ENCODE data around the gene ZSCAN12. TPM values are rescaled to one million over a fixed set of nuclear protein-coding genes. Genes with fewer than 3 reads are reported as not detected.

ZSCAN12 gene
- polyA plus RNA-seq, 1 donor (not counting 4 experiments of a cell fraction or from before 2014, with no cell fraction given), result 4.0 TPM

DNA sequence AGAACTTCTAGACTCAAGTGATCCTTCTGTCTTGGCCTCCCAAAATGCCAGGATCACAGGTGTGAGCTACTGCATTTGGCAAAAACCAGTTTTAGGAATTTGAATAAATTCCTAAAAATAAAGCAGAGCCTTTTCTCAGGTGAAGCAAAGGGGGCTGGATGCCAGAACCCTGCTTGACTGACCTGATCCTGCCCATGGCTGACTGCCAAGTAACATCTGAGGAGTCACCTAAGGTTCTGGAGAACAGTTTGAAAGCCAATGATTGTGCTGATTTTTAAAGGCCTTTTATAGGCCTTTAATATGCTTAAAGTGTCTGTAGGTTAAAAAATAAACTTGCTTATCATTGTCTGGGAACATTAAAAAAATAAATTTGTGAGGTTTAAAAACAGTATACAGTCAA lies 14.1 kb upstream of the ZSCAN12 start:
- Histone ChIP-seq H3K4me2 (ENCODE audit: control insufficient read depth, extremely low read depth, insufficient read depth, low read depth, low read length) (no peak overlapping the region), H3K9me3 (ENCODE audit: control insufficient read depth, low read depth, low read length) (no peaks in the 10 kb centered on the region), H3K4me1 (ENCODE audit: control insufficient read depth, extremely low read depth, insufficient read depth, low read length) (no peaks in the 10 kb centered on the region), H3K4me3 (ENCODE audit: control insufficient read depth in 2 of 3, extremely low read depth in 1 of 3, insufficient read depth in 2 of 3, low read depth in 1 of 3, low read length in 3 of 3) (no peak overlapping the region), H3K27ac (ENCODE audit: control insufficient read depth, insufficient read depth, low read length) (no peak overlapping the region), H3K9me1 (ENCODE audit: control insufficient read depth, extremely low read depth, insufficient read depth, low read length) (no peaks in the 10 kb centered on the region), H3K9ac (ENCODE audit: control insufficient read depth, extremely low read depth, insufficient read depth, low read length) (no peak overlapping the region), H2AFZ (ENCODE audit: control insufficient read depth, low read length) (no peak overlapping the region), H3K27me3 (ENCODE audit: control insufficient read depth, extremely low read depth, insufficient read depth, low read length) (no peaks in the 10 kb centered on the region), H4K20me1 (ENCODE audit: control insufficient read depth, extremely low read depth, insufficient read depth, low read length) (no peaks in the 10 kb centered on the region), H3K36me3 (ENCODE audit: control insufficient read depth in 2 of 2, extremely low read depth in 1 of 2, insufficient read depth in 2 of 2, low read length in 2 of 2) (no peaks in the 10 kb centered on the region), H3K79me2 (ENCODE audit: control insufficient read depth, insufficient read depth, low read length) (no peaks in the 10 kb centered on the region)
- DNase-seq (ENCODE audit: low read depth, low spot score) (no peak), FAIRE-seq (no peak)
- TF ChIP-seq, protein P1, sequence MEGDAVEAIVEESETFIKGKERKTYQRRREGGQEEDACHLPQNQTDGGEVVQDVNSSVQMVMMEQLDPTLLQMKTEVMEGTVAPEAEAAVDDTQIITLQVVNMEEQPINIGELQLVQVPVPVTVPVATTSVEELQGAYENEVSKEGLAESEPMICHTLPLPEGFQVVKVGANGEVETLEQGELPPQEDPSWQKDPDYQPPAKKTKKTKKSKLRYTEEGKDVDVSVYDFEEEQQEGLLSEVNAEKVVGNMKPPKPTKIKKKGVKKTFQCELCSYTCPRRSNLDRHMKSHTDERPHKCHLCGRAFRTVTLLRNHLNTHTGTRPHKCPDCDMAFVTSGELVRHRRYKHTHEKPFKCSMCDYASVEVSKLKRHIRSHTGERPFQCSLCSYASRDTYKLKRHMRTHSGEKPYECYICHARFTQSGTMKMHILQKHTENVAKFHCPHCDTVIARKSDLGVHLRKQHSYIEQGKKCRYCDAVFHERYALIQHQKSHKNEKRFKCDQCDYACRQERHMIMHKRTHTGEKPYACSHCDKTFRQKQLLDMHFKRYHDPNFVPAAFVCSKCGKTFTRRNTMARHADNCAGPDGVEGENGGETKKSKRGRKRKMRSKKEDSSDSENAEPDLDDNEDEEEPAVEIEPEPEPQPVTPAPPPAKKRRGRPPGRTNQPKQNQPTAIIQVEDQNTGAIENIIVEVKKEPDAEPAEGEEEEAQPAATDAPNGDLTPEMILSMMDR (optimal IDR thresholded peaks at IDR 0.05 in 1 of 3, IDR thresholded peaks at IDR 0.05 in 1 of 3, conservative IDR thresholded peaks at IDR 0.05 in 1 of 3; ENCODE audit: extremely low read depth in 1 of 3, insufficient read depth in 2 of 3, low read length in 3 of 3), result no peak
- TF ChIP-seq EZH2 (IDR thresholded peaks at IDR 0.05; ENCODE audit: low read length), result no peak
- dilution Hi-C loops (cut with MboI; ENCODE audit: extremely low pct_ligation_motif_present, low sequenced_read_pairs), result no loop called here

- no peaks in the 10 kb centered on the region for H3K79me2 ChIP-seq (ENCODE audit: control insufficient read depth, insufficient read depth, low read length)
- H3K27ac ChIP-seq (ENCODE audit: control insufficient read depth, insufficient read depth, low read length), result no peak overlapping the region
- no peak overlapping the region for H2AFZ ChIP-seq (ENCODE audit: control insufficient read depth, low read length)
- H3K4me3 ChIP-seq (ENCODE audit: control insufficient read depth in 2 of 3, extremely low read depth in 1 of 3, insufficient read depth in 2 of 3, low read depth in 1 of 3, low read length in 3 of 3), result no peak overlapping the region
- dilution Hi-C loops (cut with MboI; ENCODE audit: extremely low pct_ligation_motif_present, low sequenced_read_pairs), result no loop called here
- no peak overlapping the region for H3K9ac ChIP-seq (ENCODE audit: control insufficient read depth, extremely low read depth, insufficient read depth, low read length)
- H3K4me1 ChIP-seq (ENCODE audit: control insufficient read depth, extremely low read depth, insufficient read depth, low read length), result no peaks in the 10 kb centered on the region
- no peaks in the 10 kb centered on the region for H4K20me1 ChIP-seq (ENCODE audit: control insufficient read depth, extremely low read depth, insufficient read depth, low read length)
- no peak for DNase-seq (ENCODE audit: low read depth, low spot score)
- H3K36me3 ChIP-seq (ENCODE audit: control insufficient read depth in 2 of 2, extremely low read depth in 1 of 2, insufficient read depth in 2 of 2, low read length in 2 of 2), result no peaks in the 10 kb centered on the region
- H3K9me1 ChIP-seq (ENCODE audit: control insufficient read depth, extremely low read depth, insufficient read depth, low read length), result no peaks in the 10 kb centered on the region
- H3K4me2 ChIP-seq (ENCODE audit: control insufficient read depth, extremely low read depth, insufficient read depth, low read depth, low read length), result no peak overlapping the region
- H3K9me3 ChIP-seq (ENCODE audit: control insufficient read depth, low read depth, low read length), result no peaks in the 10 kb centered on the region
- TF ChIP-seq EZH2 (IDR thresholded peaks at IDR 0.05; ENCODE audit: low read length), result no peak
- TF ChIP-seq, protein P1 (optimal IDR thresholded peaks at IDR 0.05 in 1 of 3, IDR thresholded peaks at IDR 0.05 in 1 of 3, conservative IDR thresholded peaks at IDR 0.05 in 1 of 3; ENCODE audit: extremely low read depth in 1 of 3, insufficient read depth in 2 of 3, low read length in 3 of 3), result no peak
- H3K27me3 ChIP-seq (ENCODE audit: control insufficient read depth, extremely low read depth, insufficient read depth, low read length), result no peaks in the 10 kb centered on the region
- no peak for FAIRE-seq
Measured at GRCh38 chr6:28410767-28411166, 11.2 kb upstream of the ZSCAN12 start.

Measured in keratinocyte (primary cell).